ENCODE results near the gene TIAM2.

DNA sequence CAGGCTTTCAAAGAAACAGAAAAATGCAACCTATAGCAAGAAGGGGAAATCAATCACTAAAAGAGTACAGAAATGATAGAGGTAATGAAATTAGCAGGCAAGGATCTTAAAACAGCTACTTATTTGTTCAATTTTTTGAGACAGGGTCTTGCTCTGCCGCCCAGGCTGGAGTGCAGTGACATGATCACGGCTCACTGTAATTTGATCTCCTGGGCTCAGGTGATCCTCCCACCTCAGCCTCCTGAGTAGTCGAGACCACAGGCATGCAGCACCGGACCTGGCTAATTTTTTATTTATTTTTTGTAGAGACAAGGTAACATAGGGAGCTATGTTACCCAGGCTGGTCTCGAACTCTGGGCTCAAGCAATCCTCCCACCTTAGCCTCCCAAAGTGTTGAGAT is 297.6 kb downstream of the TIAM2 start:
- TF ChIP-seq, protein P1, sequence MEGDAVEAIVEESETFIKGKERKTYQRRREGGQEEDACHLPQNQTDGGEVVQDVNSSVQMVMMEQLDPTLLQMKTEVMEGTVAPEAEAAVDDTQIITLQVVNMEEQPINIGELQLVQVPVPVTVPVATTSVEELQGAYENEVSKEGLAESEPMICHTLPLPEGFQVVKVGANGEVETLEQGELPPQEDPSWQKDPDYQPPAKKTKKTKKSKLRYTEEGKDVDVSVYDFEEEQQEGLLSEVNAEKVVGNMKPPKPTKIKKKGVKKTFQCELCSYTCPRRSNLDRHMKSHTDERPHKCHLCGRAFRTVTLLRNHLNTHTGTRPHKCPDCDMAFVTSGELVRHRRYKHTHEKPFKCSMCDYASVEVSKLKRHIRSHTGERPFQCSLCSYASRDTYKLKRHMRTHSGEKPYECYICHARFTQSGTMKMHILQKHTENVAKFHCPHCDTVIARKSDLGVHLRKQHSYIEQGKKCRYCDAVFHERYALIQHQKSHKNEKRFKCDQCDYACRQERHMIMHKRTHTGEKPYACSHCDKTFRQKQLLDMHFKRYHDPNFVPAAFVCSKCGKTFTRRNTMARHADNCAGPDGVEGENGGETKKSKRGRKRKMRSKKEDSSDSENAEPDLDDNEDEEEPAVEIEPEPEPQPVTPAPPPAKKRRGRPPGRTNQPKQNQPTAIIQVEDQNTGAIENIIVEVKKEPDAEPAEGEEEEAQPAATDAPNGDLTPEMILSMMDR (IDR thresholded peaks at IDR 0.05; ENCODE audit: extremely low read depth in 1 of 2, insufficient read depth in 1 of 2, low read depth in 1 of 2, low read length in 2 of 2): no peak
- TF ChIP-seq MYC (IDR thresholded peaks at IDR 0.05; ENCODE audit: low read depth, low read length) (no peak), EZH2 (IDR thresholded peaks at IDR 0.05; ENCODE audit: borderline replicate concordance, low read depth, low read length, severe bottlenecking) (no peak), POLR2A (IDR thresholded peaks at IDR 0.05; ENCODE audit: low read depth, low read length) (no peak), FOS (IDR thresholded peaks at IDR 0.05; ENCODE audit: borderline replicate concordance, insufficient read depth, low read length) (no peak), POLR2AphosphoS5 (IDR thresholded peaks at IDR 0.05; ENCODE audit: insufficient read depth, low read depth, low read length) (no peak), GATA2 (IDR thresholded peaks at IDR 0.05; ENCODE audit: insufficient read depth, insufficient read length, low read depth, low read length) (no peak), MAX (IDR thresholded peaks at IDR 0.05; ENCODE audit: insufficient read depth, insufficient read length) (no peak), JUN (IDR thresholded peaks at IDR 0.05; ENCODE audit: borderline replicate concordance, insufficient read depth, insufficient read length, low read depth) (no peak)

Data from endothelial cell of umbilical vein (primary cell).